Breast epithelium (tissue), 4 donors: ENCODE results near the gene SENP8. TPM values are rescaled to one million over a fixed set of nuclear protein-coding genes. Genes with fewer than 3 reads are reported as not detected.

Source experiments
- DNase-seq, 2 donors: peaks; one replicate each; pipeline ENCODE4 v3.0.0-alpha.2; 2019; ENCODE audit warnings: low spot score in 2 of 2
- H3K27ac ChIP-seq, 2 donors: fragments of 200-600 bp; sonication (generic) in 1 of 2; one replicate each; pipeline ENCODE4 v1.5.1; 2016 to 2019; ENCODE audit warnings: mild to moderate bottlenecking in 1 of 2
- H3K27me3 ChIP-seq, 2 donors: fragments of 200-600 bp; sonication (generic) in 1 of 2; one replicate each; pipeline versions ENCODE4 v1.5.1 to v1.6.0; 2017 to 2019; ENCODE audit warnings: control low read depth in 1 of 2, mild to moderate bottlenecking in 1 of 2
- H3K36me3 ChIP-seq: fragments of 200-600 bp; one replicate; pipeline ENCODE4 v1.5.1; 2019
- H3K4me1 ChIP-seq, 2 donors: fragments of 200-600 bp; sonication (generic); one replicate each; pipeline ENCODE4 v1.5.1; 2016 to 2019; ENCODE audit warnings: control low read depth in 1 of 2
- H3K4me3 ChIP-seq, 3 donors: fragments of 200-600 bp; sonication (generic); 1 replicate in 2 of 3; 2 replicates in 1 of 3; pipeline ENCODE4 v1.5.1; 2016 to 2019; ENCODE audit warnings: mild to moderate bottlenecking in 3 of 3, moderate library complexity in 2 of 3
- H3K9me3 ChIP-seq, 2 donors: fragments of 200-600 bp; sonication (generic) in 1 of 2; one replicate each; pipeline ENCODE4 v1.5.1; 2016 to 2019; ENCODE audit warnings: control low read depth in 1 of 2
- CTCF ChIP-seq, 3 donors: fragments of 450-650 bp; IDR thresholded peaks; one replicate each; pipeline ENCODE4 v1.5.1; 2016 to 2017; ENCODE audit warnings: antibody characterized with exemption in 3 of 3, mild to moderate bottlenecking in 3 of 3, moderate library complexity in 3 of 3
- POLR2A ChIP-seq: fragments of 450-650 bp; IDR thresholded peaks from one replicate; pipeline ENCODE4 v1.6.1; 2016; ENCODE audit warnings: antibody characterized with exemption, mild to moderate bottlenecking, moderate library complexity
- POLR2AphosphoS5 ChIP-seq, 3 donors: sonication (generic); formaldehyde crosslinking; IDR thresholded peaks; one replicate each; pipeline ENCODE4 v1.6.1; 2017; ENCODE audit warnings: antibody characterized with exemption in 3 of 3
- intact Hi-C: fragments of 100-400 bp; cut with DNase I; formaldehyde crosslinking; loops from one replicate; pipeline ENCODE4 v1.15.1; 2023; ENCODE audit warnings: low total_unique reads
- total RNA-seq, 3 donors: library from RNA; depleted of rRNA; stranded (reverse); fragments of >200 nt; gene quantifications; one replicate each; pipeline ENCODE4 v1.1.0, GENCODE V29; 2016

Gene SENP8
- total RNA-seq, 3 donors from 2014 or later: 1.6 to 4.4 (median 2.0) TPM

DNA sequence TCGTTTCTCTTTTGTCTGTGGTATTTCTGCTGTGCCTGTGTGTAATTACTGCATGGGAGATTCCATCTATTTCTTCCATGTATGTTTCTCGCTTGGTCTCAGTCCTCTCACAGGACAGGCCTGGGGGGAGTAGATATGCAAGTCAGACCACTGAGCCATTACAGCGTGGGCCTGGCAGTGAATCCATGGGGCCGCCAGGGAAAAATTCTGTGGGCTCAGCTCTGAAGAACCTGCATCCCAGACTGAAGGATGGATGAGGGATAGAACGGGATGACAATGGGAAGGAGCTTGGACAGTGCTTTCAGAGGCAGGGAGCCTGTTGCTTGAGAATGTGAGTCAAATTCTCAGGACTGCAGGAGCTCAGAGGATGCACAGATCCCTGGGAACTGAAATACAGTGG lies 54.6 kb downstream of the SENP8 start:
- intact Hi-C loops: no loop called here
- TF ChIP-seq POLR2AphosphoS5 (IDR thresholded peaks at IDR 0.05): no peak
- no peak for TF ChIP-seq CTCF (IDR thresholded peaks at IDR 0.05)
- TF ChIP-seq POLR2A: no peak
- Histone ChIP-seq H3K4me3 (no peak overlapping the region), H3K4me1 (peaks cover 7 to 24% of the 10 kb centered on the region in 2 donors), H3K27ac (no peak overlapping the region), H3K9me3 (no peaks in the 10 kb centered on the region), H3K36me3 (no peaks in the 10 kb centered on the region), H3K27me3 (no peaks in the 10 kb centered on the region)
- DNase-seq: no peak

DNA sequence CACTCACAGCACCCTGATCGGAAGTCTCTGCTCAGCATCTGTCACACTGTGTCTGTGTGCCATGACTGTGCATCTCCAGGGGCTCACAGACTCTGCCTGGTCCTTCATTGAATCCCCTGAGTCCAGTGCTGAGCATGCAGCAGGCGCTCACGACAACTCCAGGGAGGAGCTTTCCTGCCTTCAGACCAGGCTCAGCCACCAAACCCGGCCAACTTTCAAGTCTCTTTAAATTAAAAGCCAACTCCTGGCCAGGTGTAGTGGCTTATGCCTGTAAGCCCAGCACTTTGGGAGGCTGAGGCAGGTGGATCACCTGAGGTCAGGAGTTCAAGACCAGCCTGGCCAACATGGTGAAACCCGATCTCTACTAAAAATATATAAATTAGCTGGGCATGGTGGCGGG lies 55.2 kb downstream of the SENP8 start:
- no peaks in the 10 kb centered on the region for H3K27me3 ChIP-seq
- H3K4me3 ChIP-seq: no peak overlapping the region
- intact Hi-C loops: no loop called here
- H3K36me3 ChIP-seq: no peaks in the 10 kb centered on the region
- TF ChIP-seq POLR2A (no peak), POLR2AphosphoS5 (IDR thresholded peaks at IDR 0.05) (no peak), CTCF (IDR thresholded peaks at IDR 0.05) (no peak)
- H3K4me1 ChIP-seq: peaks cover 7 to 28% of the 10 kb centered on the region in 2 donors
- H3K27ac ChIP-seq: peak overlapping the region in 1 of 2 donors; percentile 19
- DNase-seq: no peak
- H3K9me3 ChIP-seq: no peaks in the 10 kb centered on the region

GRCh38 chr15:72173864-72174550 lies 55.8 kb downstream of the SENP8 start:
- DNase-seq: peak in 1 of 2 donors; percentile 13
- Histone ChIP-seq H3K36me3 (no peaks in the 10 kb centered on the region), H3K27me3 (no peaks in the 10 kb centered on the region), H3K4me3 (no peak overlapping the region), H3K4me1 (peaks cover 7 to 26% of the 10 kb centered on the region in 2 donors), H3K9me3 (no peaks in the 10 kb centered on the region), H3K27ac (peak overlapping the region; percentile 83 to 85)
- intact Hi-C loops: no loop called here
- TF ChIP-seq POLR2AphosphoS5 (IDR thresholded peaks at IDR 0.05): no peak
- no peak for TF ChIP-seq POLR2A
- TF ChIP-seq CTCF (IDR thresholded peaks at IDR 0.05): no peak

DNA sequence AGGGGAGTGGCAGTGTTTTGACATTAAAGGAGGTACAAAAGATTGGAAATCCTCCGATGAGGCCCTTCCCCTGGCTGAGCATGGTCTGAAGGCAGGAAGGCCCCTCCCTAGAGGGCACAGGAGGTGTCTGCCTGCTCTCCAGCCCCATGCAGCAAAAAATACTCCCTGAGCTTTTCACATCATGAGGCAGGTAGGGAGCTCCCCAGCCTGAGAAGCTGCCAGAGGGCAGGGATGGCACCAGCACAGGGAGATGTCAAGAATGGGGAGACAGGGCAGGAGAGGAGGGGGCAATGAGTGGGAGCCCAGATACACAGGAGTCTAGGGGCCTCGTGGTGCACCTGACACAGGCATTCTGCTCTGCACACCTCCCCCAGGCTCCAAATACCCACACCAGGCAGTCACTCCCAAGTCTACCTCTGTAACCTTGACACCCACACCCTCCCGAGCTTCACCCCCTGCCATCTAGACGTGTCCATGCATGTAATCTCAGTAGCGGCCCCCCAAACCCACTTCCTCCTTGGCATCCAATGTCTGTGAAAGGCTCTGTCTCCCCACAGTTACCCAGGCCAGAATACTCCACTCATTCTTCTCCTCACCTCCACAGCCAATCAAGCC lies 56.5 kb downstream of the SENP8 start:
- H3K27ac ChIP-seq: peak overlapping the region; percentile 83 to 85
- H3K36me3 ChIP-seq: no peaks in the 10 kb centered on the region
- H3K27me3 ChIP-seq: no peaks in the 10 kb centered on the region
- TF ChIP-seq POLR2AphosphoS5 (IDR thresholded peaks at IDR 0.05) (no peak), POLR2A (no peak), CTCF (IDR thresholded peaks at IDR 0.05) (no peak)
- H3K4me1 ChIP-seq: peaks cover 3 to 32% of the 10 kb centered on the region in 2 donors
- no peak overlapping the region for H3K4me3 ChIP-seq
- intact Hi-C loops: no loop called here
- no peaks in the 10 kb centered on the region for H3K9me3 ChIP-seq
- peak in 1 of 2 donors; percentile 71 for DNase-seq
